Endothelial cell of umbilical vein (primary cell): ENCODE results near the gene ARNT2. TPM values are rescaled to one million over a fixed set of nuclear protein-coding genes. Genes with fewer than 3 reads are reported as not detected.

Experiments used
- BruUV-seq: library from RNA; stranded (reverse); fragments of 400-500 nt; replicated peaks from 2 replicates; lab custom pipeline; 2021; lab: Mats Ljungman, UMichigan
- CTCF ChIA-PET: fragments of 300-600, 350-600 bp; sonication (Branson Sonifier 250); formaldehyde crosslinking; loops from one replicate; lab custom pipeline; 2021; ENCODE audit warnings: antibody characterized with exemption, inconsistent platforms; lab: Charles Lee
- POLR2A ChIA-PET: fragments of 300-600, 350-600 bp; sonication (Branson Sonifier 250); formaldehyde crosslinking; loops from one replicate; lab custom pipeline; 2021; ENCODE audit warnings: antibody characterized with exemption, inconsistent platforms; lab: Charles Lee
- DNase-seq: peaks from one replicate; pipeline ENCODE4 v3.0.0-alpha.2; 2011; ENCODE audit warnings: low read depth, low spot score
- FAIRE-seq: peaks from 2 replicates; lab custom pipeline; 2011; peaks lifted over from hg19 to GRCh38; lab: Jason Lieb, UNC
- H2AFZ ChIP-seq: 2 replicates; pipeline ENCODE4 v1.6.0; 2012; ENCODE audit warnings: low read depth, low read length, control low read depth, inconsistent platforms
- H3K27ac ChIP-seq: 2 replicates; pipeline ENCODE4 v1.5.1; 2011; ENCODE audit warnings: low read depth, mild to moderate bottlenecking, control low read depth, low read length, moderate library complexity; ENCODE audit not compliant: insufficient read depth
- H3K27me3 ChIP-seq, 2 experiments: 2 replicates each; pipeline versions ENCODE4 v1.6.0 to v1.6.1; 2011; ENCODE audit warnings: low read length in 2 of 2, mixed read lengths in 1 of 2; ENCODE audit not compliant: control insufficient read depth in 2 of 2, insufficient read depth in 2 of 2
- H3K36me3 ChIP-seq, 2 experiments: 2 replicates in 1 of 2; 3 replicates in 1 of 2; pipeline ENCODE4 v1.5.1; 2011; ENCODE audit warnings: low read length in 2 of 2, mild to moderate bottlenecking in 1 of 2, moderate library complexity in 1 of 2; ENCODE audit not compliant: control insufficient read depth in 2 of 2, insufficient read depth in 2 of 2; ENCODE audit errors: extremely low read depth in 1 of 2
- H3K4me1 ChIP-seq: 3 replicates; pipeline ENCODE4 v1.5.1; 2011; ENCODE audit warnings: mild to moderate bottlenecking, low read length; ENCODE audit not compliant: control insufficient read depth, insufficient read depth; ENCODE audit errors: extremely low read depth
- H3K4me2 ChIP-seq: 2 replicates; pipeline ENCODE4 v1.6.1; 2011; ENCODE audit warnings: low read length, control low read depth, mixed read lengths; ENCODE audit not compliant: insufficient read depth
- H3K4me3 ChIP-seq, 3 experiments: fragments of 200-600 bp in 1 of 3; sonication (generic), shearing (Covaris generic) in 1 of 3; replicated peaks in 1 of 3; 2 replicates each; pipeline ENCODE4 v1.5.1; 2011 to 2016; ENCODE audit warnings: control low read depth in 3 of 3, low read length in 3 of 3, mild to moderate bottlenecking in 2 of 3, inconsistent platforms in 1 of 3, low read depth in 1 of 3, moderate library complexity in 1 of 3; ENCODE audit not compliant: insufficient read depth in 1 of 3
- H3K79me2 ChIP-seq: 2 replicates; pipeline ENCODE4 v1.6.0; 2012; ENCODE audit warnings: low read length, inconsistent platforms; ENCODE audit not compliant: control insufficient read depth, insufficient read depth
- H3K9ac ChIP-seq: replicated peaks from 2 replicates; pipeline ENCODE3; 2011; ENCODE audit warnings: low read length, control low read depth; ENCODE audit not compliant: insufficient read depth; ENCODE audit errors: extremely low read depth
- H3K9me1 ChIP-seq: replicated peaks from 3 replicates; pipeline ENCODE4 v1.6.0; 2011; ENCODE audit warnings: mild to moderate bottlenecking, low read length; ENCODE audit not compliant: control insufficient read depth, insufficient read depth; ENCODE audit errors: extremely low read depth
- H3K9me3 ChIP-seq: replicated peaks from 2 replicates; pipeline ENCODE4 v1.5.1; 2012; ENCODE audit warnings: low read length, inconsistent platforms; ENCODE audit not compliant: control insufficient read depth, insufficient read depth
- H4K20me1 ChIP-seq: replicated peaks from 2 replicates; pipeline ENCODE3; 2011; ENCODE audit warnings: mild to moderate bottlenecking, low read length; ENCODE audit not compliant: control insufficient read depth, insufficient read depth; ENCODE audit errors: extremely low read depth
- EZH2 ChIP-seq: IDR thresholded peaks from 2 replicates; pipeline ENCODE4 v1.6.1; 2012; ENCODE audit warnings: borderline replicate concordance, low read depth, mild to moderate bottlenecking, moderate library complexity, low read length, inconsistent platforms; ENCODE audit not compliant: severe bottlenecking
- FOS ChIP-seq: IDR thresholded peaks from 2 replicates; pipeline ENCODE4 v1.6.1; 2011; ENCODE audit warnings: mild to moderate bottlenecking, low read length, moderate library complexity, borderline replicate concordance; ENCODE audit not compliant: insufficient read depth
- GATA2 ChIP-seq: IDR thresholded peaks from 2 replicates; pipeline ENCODE4 v1.7.0; 2011; ENCODE audit warnings: low read depth, mild to moderate bottlenecking, moderate library complexity, mixed read lengths, low read length; ENCODE audit not compliant: insufficient read length, insufficient read depth
- JUN ChIP-seq: IDR thresholded peaks from 2 replicates; pipeline ENCODE4 v1.6.1; 2011; ENCODE audit warnings: borderline replicate concordance, low read depth; ENCODE audit not compliant: insufficient read length, insufficient read depth
- MAX ChIP-seq: IDR thresholded peaks from 2 replicates; pipeline ENCODE4 v1.6.1; 2011; ENCODE audit not compliant: insufficient read depth, insufficient read length
- MYC ChIP-seq: IDR thresholded peaks from one replicate; pipeline ENCODE4 v1.6.1; 2011; ENCODE audit warnings: mild to moderate bottlenecking, low read depth, low read length
- POLR2AphosphoS5 ChIP-seq: IDR thresholded peaks from 2 replicates; pipeline ENCODE4 v1.6.1; 2012; ENCODE audit warnings: low read depth, mild to moderate bottlenecking, control low read depth, low read length, moderate library complexity; ENCODE audit not compliant: insufficient read depth
- dilution Hi-C: fragments of 300-500 bp; cut with MboI; formaldehyde crosslinking; loops from one replicate; pipeline ENCODE4 v1.15.0; 2019; ENCODE audit warnings: low sequenced_read_pairs; ENCODE audit not compliant: extremely low pct_ligation_motif_present
- intact Hi-C: fragments of 100-400 bp; cut with micrococcal nuclease; formaldehyde crosslinking; loops from one replicate; pipeline ENCODE4 v1.10.0; 2022
- polyA plus RNA-seq, 4 experiments: library from polyadenylated mRNA; depleted of rRNA in 3 of 4; stranded (reverse) in 3 of 4; unstranded in 1 of 4; fragments of >200 nt; gene quantifications; 2 replicates each; pipeline versions ENCODE4 v1.2.1 to v1.2.3, GENCODE V29; 2011 to 2012; ENCODE audit warnings: missing spikeins in 1 of 4
- total RNA-seq: library from RNA; stranded (reverse); gene quantifications from 2 replicates; pipeline ENCODE4 v1.2.3, GENCODE V29; 2021
- TF ChIP-seq, protein P1 (sequence below), 2 donors: IDR thresholded peaks; 1 replicate in 1 of 2; 2 replicates in 1 of 2; pipeline ENCODE4 v1.5.1; 2011; ENCODE audit warnings: low read length in 2 of 2, mild to moderate bottlenecking in 2 of 2, moderate library complexity in 2 of 2, control low read depth in 1 of 2, inconsistent platforms in 1 of 2, low read depth in 1 of 2; ENCODE audit not compliant: insufficient read depth in 1 of 2; ENCODE audit errors: extremely low read depth in 1 of 2

The ARNT2 gene
- total and polyA plus RNA-seq, 2 donors (not counting 3 experiments of a cell fraction or from before 2014, with no cell fraction given) = 0.03 to 0.20 TPM

- Histone ChIP-seq H2AFZ (no peak overlapping the region), H3K36me3 (no peaks in the 10 kb centered on the region), H3K79me2 (no peaks in the 10 kb centered on the region), H3K9me3 (no peaks in the 10 kb centered on the region), H3K4me3 (no peak overlapping the region), H3K27ac (no peak overlapping the region), H3K27me3 (peaks cover 6 to 8% of the 10 kb centered on the region in 2 experiments), H4K20me1 (no peaks in the 10 kb centered on the region), H3K4me1 (peaks cover 3% of the 10 kb centered on the region), H3K9ac (no peak overlapping the region), H3K4me2 (no peak overlapping the region), H3K9me1 (no peaks in the 10 kb centered on the region)
- no peak for FAIRE-seq
- no peak for DNase-seq
- POLR2A ChIA-PET = no interaction called here
- no TSS peak for BruUV-seq
- no peak for TF ChIP-seq MYC
- TF ChIP-seq FOS = no peak
- no peak for TF ChIP-seq GATA2
- no peak for TF ChIP-seq EZH2
- TF ChIP-seq POLR2AphosphoS5 = no peak
- intact Hi-C loops (no loop called here), dilution Hi-C loops (loop anchor here (25.0 kb wide), 1 partner anchor 140 kb away; no protein-coding TSS in a partner anchor)
- CTCF ChIA-PET = interaction anchor here (1.0 to 1.6 kb wide), 4 partner anchors 11 to 398 kb away, joined by 3 to 5 read pairs (median 4); no protein-coding TSS in a partner anchor
Observed at GRCh38 chr15:80572337-80572736, 168.2 kb downstream of the ARNT2 start.

DNA sequence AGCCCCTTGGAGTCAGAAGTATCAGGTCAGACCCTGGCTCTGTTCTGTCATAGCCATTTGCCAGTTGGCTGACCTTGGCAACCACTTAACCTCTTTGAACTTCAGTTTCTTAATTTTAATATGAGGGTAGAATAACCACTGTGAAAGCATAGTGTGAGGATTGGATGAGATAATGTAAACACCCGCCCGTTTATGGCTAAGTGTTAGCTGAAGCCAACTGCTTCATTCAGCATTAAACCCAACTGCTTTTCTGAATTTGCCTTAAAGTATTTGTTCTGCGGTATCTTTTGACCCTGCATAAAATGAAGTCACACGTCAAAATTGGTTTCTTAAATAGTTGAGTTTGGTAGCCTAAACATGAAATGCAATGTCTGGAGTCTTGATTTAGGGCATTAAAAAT, 169.4 kb downstream of the ARNT2 start:
- dilution Hi-C loops = loop anchor here (25.0 kb wide), 1 partner anchor 139 kb away; no protein-coding TSS in a partner anchor
- CTCF ChIA-PET = interaction anchor here (1.3 kb wide), 1 partner anchor 10 kb away, joined by 3 read pairs; no protein-coding TSS in a partner anchor
- POLR2A ChIA-PET = no interaction called here

More for the DNA sequence above, 169.4 kb downstream of the ARNT2 start:
- Histone ChIP-seq H3K36me3 (no peaks in the 10 kb centered on the region), H3K4me2 (no peak overlapping the region), H3K9ac (no peak overlapping the region), H3K27me3 (peaks cover 6 to 8% of the 10 kb centered on the region in 2 experiments), H3K79me2 (no peaks in the 10 kb centered on the region), H3K9me1 (no peaks in the 10 kb centered on the region), H3K27ac (no peak overlapping the region), H3K4me1 (no peaks in the 10 kb centered on the region), H2AFZ (no peak overlapping the region), H4K20me1 (no peaks in the 10 kb centered on the region), H3K4me3 (no peak overlapping the region), H3K9me3 (no peaks in the 10 kb centered on the region)
- DNase-seq (no peak), FAIRE-seq (peak; percentile 12)
- BruUV-seq = no TSS peak
- intact Hi-C loops = no loop called here
- no peak for TF ChIP-seq MAX
- TF ChIP-seq POLR2AphosphoS5 = no peak
- TF ChIP-seq, protein P1, sequence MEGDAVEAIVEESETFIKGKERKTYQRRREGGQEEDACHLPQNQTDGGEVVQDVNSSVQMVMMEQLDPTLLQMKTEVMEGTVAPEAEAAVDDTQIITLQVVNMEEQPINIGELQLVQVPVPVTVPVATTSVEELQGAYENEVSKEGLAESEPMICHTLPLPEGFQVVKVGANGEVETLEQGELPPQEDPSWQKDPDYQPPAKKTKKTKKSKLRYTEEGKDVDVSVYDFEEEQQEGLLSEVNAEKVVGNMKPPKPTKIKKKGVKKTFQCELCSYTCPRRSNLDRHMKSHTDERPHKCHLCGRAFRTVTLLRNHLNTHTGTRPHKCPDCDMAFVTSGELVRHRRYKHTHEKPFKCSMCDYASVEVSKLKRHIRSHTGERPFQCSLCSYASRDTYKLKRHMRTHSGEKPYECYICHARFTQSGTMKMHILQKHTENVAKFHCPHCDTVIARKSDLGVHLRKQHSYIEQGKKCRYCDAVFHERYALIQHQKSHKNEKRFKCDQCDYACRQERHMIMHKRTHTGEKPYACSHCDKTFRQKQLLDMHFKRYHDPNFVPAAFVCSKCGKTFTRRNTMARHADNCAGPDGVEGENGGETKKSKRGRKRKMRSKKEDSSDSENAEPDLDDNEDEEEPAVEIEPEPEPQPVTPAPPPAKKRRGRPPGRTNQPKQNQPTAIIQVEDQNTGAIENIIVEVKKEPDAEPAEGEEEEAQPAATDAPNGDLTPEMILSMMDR (IDR thresholded peaks at IDR 0.05; ENCODE audit: extremely low read depth in 1 of 2, insufficient read depth in 1 of 2, low read depth in 1 of 2, low read length in 2 of 2) = no peak
- TF ChIP-seq JUN = no peak
- no peak for TF ChIP-seq MYC
